NCI-H446 (cell line): Measurements from ENCODE around the gene CAMKMT.
A peak's percentile ranks its signal among the peaks of the same experiment; 100 is the strongest.

ENCODE experiments used
- DNase-seq, 2 experiments: peaks; one replicate each; lab custom pipeline; 2025; lab: John Stamatoyannopoulos, UW

Gene CAMKMT

GRCh38 chr2:44772669-44773378, 411.1 kb downstream of the CAMKMT start:
- no peak for DNase-seq

- no peak for DNase-seq
These were observed 413.2 kb downstream of the CAMKMT start for GRCh38 chr2:44774826-44775492.

GRCh38 chr2:44777036-44777435, 415.3 kb downstream of the CAMKMT start:
- DNase-seq, result no peak

- DNase-seq, result no peak
These were observed 415.8 kb downstream of the CAMKMT start for GRCh38 chr2:44777537-44777936.

- no peak for DNase-seq
These were observed 416.5 kb downstream of the CAMKMT start for GRCh38 chr2:44778221-44778654.

- DNase-seq, result no peak
These were observed 417.1 kb downstream of the CAMKMT start for GRCh38 chr2:44778671-44779476.

- DNase-seq, result no peak
These were observed 418.0 kb downstream of the CAMKMT start for GRCh38 chr2:44779793-44780192.

- DNase-seq, result no peak
These were observed 418.7 kb downstream of the CAMKMT start for GRCh38 chr2:44780406-44780805.

- no peak for DNase-seq
These were observed 423.7 kb downstream of the CAMKMT start for GRCh38 chr2:44785433-44785832.

- no peak for DNase-seq
These were observed 424.5 kb downstream of the CAMKMT start for GRCh38 chr2:44786045-44786816.

- no peak for DNase-seq
These were observed 425.1 kb downstream of the CAMKMT start for GRCh38 chr2:44786817-44787214.

- DNase-seq, result no peak
These were observed 425.9 kb downstream of the CAMKMT start for GRCh38 chr2:44787663-44788062.

GRCh38 chr2:44789446-44789845, 427.7 kb downstream of the CAMKMT start:
- no peak for DNase-seq

- DNase-seq, result no peak
These were observed 428.4 kb downstream of the CAMKMT start for GRCh38 chr2:44789971-44790721.

GRCh38 chr2:44793322-44793870, 431.6 kb downstream of the CAMKMT start:
- no peak for DNase-seq

- DNase-seq, result peak in 1 of 2 experiments; percentile 35
These were observed 435.0 kb downstream of the CAMKMT start for GRCh38 chr2:44796771-44797170.

GRCh38 chr2:44798139-44798659, 436.5 kb downstream of the CAMKMT start:
- DNase-seq, result no peak

GRCh38 chr2:44799105-44799504, 437.4 kb downstream of the CAMKMT start:
- no peak for DNase-seq

- DNase-seq, result no peak
These were observed 438.0 kb downstream of the CAMKMT start for GRCh38 chr2:44799754-44800153.

- no peak for DNase-seq
These were observed 439.6 kb downstream of the CAMKMT start for GRCh38 chr2:44801289-44801840.
